ENCODE results near the gene DUSP12. TPM values are rescaled to one million over a fixed set of nuclear protein-coding genes. Genes with fewer than 3 reads are reported as not detected.

The DUSP12 gene, protein sequence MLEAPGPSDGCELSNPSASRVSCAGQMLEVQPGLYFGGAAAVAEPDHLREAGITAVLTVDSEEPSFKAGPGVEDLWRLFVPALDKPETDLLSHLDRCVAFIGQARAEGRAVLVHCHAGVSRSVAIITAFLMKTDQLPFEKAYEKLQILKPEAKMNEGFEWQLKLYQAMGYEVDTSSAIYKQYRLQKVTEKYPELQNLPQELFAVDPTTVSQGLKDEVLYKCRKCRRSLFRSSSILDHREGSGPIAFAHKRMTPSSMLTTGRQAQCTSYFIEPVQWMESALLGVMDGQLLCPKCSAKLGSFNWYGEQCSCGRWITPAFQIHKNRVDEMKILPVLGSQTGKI
- 11.7 and 36.8 TPM in 2 replicates for total RNA-seq

DNA sequence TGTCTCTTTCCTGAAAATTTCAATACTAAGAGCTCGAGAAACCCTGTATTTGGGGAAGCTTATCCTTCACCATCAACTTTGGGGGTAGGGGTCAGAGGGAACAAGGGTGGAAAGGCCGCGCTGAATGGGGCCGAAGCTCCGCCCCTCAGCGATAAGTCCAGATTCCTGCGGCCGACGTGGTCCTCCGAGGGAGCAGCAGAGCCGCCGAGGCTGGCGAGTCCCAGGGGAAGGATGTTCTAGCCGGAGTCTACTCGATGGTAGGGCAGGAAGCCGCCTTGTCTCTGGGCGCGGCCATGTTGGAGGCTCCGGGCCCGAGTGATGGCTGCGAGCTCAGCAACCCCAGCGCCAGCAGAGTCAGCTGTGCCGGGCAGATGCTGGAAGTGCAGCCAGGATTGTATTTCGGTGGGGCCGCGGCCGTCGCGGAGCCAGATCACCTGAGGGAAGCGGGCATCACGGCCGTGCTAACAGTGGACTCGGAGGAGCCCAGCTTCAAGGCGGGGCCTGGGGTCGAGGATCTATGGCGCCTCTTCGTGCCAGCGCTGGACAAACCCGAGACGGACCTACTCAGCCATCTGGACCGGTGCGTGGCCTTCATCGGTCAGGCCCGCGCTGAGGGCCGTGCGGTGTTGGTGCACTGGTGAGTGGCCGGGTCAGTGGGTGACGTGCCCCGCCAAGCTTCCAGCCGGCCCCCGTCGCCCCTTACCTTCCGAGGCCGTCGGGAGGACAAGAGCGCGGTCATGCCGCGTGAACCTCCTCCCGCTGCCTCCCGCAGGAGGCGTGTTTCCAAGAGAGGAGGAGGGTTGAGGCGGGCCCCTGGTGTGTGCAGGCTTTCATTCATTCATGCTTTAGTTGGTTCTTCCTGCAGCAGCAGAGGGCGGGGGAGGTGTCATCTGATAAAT is at the start of gene DUSP12:
Gene DUSP12 (plus strand): TSS at position 278 of the 899 bp plus-strand sequence. CDS start 16 bp downstream, at position 294.

DNA sequence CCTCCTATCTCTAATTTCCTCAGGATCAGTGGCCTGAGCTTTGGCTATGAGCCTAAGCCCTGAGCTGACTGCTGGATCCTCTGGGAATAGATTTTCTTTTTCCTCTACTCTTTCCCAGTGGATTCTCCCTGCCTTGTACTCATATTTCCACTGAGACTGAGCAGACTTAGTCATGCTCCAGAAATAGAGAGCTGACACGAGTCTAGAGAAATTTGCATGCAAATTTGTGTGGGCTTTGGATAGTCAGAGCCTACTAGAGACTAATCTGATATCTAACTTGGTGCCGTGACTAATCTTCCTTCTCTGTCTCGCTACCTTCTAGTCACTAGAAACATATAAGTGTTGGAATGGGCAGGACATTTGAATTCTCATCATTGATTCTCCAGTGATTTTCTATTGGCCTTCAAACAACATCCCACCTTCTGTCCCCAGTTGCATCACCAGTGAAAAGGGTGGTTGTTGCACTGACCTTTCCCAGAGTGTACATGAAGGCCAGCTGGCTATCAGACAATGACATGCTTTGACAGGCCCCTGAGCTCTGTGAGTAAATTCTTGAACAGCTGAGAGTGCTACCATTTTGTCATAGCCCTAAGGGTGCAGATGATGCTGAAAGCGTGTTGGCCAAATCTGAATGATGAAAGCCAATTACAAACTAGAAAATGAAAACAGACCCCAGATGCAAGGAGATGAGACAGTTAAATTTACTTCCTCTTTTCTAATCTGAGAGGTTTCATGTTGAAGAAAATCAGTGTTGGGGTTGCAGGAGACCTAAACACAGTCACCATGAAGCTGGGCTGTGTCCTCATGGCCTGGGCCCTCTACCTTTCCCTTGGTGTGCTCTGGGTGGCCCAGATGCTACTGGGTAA is 42.9 kb upstream of the DUSP12 start, which contains the start of gene FCRLA:
Gene FCRLA (plus strand): TSS at position 748 of the 866 bp plus-strand sequence. CDS start 36 bp downstream, at position 784.

DNA sequence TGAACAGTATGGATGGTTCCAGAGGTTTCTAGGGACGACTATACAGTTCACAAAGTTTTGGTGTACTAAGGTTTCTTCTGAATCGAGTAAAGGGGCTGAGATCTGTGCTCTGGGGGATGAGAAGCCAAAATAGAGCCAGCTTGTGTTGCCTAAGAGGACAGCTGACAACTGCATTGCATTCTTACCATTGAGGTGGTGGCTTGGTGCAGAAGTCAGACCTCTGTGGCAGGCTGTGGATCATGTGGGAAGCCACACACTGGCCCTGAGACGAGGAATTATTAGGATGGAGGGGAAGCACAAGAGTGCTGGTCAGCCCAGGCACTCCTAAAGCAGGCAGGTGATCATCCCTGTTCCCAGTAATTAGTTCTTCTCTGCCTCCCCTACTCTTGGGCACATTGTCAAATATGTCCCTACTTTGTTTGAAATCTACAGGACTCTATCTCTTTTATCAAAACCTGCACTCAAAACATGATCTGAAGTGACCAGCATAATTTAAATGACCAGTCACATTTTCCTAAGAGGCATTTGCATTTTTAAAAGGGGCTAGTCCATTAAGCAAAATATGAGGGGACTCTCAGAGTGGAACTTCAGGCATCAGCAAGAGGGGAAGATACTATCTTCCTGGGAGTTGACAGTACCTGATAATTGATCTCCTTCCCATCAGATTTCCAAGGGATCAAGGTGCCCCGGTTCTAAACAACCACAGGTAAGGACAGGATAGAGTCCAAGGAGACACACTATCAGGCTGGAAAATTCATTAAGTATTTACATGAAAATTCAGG is 28.4 kb upstream of the DUSP12 start, which contains the start of gene FCRLB:
Gene FCRLB (plus strand): TSS at position 589 of the 782 bp plus-strand sequence. CDS start 1,129 bp downstream, outside the sequence.

DNA sequence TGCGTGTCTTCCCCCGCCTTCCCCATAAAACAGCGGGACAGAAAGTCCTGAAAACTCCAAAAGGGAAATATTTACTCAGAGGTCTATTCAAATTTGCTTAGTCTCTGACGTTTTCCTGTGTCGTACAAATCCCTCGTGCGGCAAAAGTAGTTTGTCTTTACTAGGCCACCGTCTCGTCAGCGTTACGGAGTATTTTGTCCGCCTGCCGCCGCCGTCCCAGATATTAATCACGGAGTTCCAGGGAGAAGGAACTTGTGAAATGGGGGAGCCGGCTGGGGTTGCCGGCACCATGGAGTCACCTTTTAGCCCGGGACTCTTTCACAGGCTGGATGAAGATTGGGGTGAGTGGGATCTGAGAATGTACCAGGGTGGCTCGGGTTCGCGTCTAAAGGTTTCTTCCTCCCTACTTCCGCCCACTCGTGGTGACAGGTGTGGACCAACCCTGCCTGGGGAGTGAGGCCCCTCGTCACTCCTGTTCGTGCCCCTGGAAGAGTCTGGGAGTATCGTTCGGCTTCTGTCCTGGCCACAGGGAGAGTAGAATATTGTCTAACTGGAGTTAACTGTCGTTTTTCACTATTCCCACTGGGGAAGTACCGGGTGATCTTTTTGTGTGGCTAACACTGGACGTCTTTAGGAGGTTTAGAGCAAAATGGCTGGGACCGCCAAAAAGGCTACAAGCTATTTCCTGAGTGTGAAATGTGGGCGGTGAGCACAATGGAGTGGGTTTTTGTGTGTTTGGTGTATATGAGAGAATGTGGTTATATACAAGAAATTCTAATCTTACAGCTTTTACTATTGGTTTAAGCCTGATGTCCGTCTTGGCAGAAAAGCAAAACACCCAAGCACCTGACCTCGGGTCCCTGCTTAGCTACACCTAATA is 16.8 kb downstream of the DUSP12 start, which contains the start of gene ATF6:
Gene ATF6 (plus strand): TSS at position 219 of the 880 bp plus-strand sequence. CDS start 41 bp downstream, at position 260.

Other genes starting within 250 kb of the DUSP12 start
- not detected in 2 replicates for gene FCGR2A, start 244.3 kb upstream of the DUSP12 start, total RNA-seq
- gene HSPA6, start 225.2 kb upstream of the DUSP12 start, total RNA-seq: 0.90 TPM in 1 of 2 replicates, not detected in the other
- not detected in 2 replicates for gene FCGR3A, start 200.0 kb upstream of the DUSP12 start, total RNA-seq
- not detected in 2 replicates for gene FCGR3B, start 118.6 kb upstream of the DUSP12 start, total RNA-seq
- not detected in 2 replicates for gene FCGR2B, start 86.6 kb upstream of the DUSP12 start, total RNA-seq
- 2.3 TPM in 1 of 2 replicates, not detected in the other for gene FCRLA, start 42.6 kb upstream of the DUSP12 start, total RNA-seq
- 0.18 and 1.8 TPM in 2 replicates for gene FCRLB, start 28.2 kb upstream of the DUSP12 start, total RNA-seq
- gene ATF6, start 16.5 kb downstream of the DUSP12 start, total RNA-seq: 20.0 and 23.3 TPM in 2 replicates

All from cardiac atrium fibroblast (primary cell).